Measurements from ENCODE around the gene TMEM253.

Gene TMEM253

DNA sequence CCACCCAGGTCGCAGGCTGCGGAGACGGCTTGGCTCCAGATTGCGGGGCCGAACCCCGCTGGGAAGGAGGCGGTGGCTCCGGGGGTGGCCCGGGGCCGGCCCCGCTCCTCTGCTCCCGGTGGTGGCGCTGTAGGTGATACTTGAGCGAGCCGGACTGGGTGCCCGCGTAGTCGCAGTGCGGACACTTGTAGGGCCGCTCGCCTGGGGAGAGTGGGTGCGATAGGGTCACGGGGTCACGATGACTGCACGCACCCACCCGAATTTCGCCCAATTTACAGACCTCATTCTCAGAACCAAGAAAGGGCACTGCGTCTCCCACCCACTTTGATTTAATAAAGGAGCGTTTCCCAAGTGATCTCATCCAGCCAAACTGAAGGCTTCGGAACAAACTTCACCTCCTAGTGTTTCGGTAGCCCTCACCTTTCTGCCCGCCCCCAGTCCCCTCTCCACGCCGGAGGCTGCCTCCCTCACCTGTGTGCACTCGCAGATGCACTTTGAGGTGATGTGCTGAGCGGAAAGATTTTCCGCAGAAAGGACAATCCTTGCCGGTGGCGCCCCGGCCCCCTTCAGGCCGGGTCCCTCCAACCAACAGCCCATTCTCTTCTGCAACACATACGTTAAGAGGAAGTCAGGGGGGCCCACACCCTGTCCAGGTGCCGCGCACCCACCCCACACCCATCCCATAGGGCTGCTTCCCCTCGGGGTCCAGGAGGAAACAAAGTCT lies 9.8 kb upstream of the TMEM253 start:
- no peak for DNase-seq

DNA sequence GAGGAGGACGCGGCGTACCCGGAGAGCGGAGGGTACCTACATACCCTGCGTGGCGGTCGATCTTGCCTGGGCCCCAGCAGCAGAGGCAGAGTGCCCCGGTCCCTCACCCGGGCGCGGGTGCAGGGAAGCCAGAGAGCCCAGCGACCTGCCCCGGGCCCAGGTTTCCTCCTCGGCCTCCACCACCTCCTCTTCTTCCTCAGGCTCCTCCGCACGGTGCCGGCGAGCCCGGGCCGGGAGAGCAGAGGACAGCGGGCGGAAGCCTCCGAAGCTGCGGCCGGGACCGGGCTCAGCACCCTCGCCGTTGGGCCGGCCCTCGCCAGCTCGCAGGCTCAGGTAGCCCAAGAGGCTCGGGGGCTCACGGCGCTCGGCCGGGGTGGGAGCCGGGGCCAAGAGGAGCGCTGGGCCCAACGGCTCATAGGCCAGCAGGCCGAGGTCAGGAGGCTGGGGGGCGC lies 9.0 kb upstream of the TMEM253 start:
- DNase-seq, result no peak

GRCh38 chr14:21092273-21093011 lies 8.4 kb upstream of the TMEM253 start:
- DNase-seq, result peak; percentile 84

DNA sequence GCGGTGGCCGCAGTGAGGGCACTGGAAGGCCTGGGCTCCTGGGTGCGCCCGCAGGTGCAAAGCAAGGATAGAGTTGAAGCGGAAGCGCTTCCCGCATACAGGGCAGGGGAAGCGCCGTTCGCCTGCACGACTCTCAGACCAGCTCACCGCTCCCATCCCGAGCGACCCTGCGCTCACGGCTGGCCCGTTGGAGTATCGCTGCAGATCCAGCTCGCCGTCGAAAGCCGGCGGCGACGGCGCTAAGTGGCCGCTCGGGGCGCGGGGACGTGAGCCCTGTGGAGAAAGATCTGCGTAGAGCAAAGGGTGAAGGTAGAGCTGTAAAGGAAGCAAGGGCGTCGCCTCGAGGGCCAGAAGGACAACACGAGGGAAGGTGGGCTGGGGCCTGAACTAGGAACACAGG lies 7.8 kb upstream of the TMEM253 start:
- no peak for DNase-seq

DNA sequence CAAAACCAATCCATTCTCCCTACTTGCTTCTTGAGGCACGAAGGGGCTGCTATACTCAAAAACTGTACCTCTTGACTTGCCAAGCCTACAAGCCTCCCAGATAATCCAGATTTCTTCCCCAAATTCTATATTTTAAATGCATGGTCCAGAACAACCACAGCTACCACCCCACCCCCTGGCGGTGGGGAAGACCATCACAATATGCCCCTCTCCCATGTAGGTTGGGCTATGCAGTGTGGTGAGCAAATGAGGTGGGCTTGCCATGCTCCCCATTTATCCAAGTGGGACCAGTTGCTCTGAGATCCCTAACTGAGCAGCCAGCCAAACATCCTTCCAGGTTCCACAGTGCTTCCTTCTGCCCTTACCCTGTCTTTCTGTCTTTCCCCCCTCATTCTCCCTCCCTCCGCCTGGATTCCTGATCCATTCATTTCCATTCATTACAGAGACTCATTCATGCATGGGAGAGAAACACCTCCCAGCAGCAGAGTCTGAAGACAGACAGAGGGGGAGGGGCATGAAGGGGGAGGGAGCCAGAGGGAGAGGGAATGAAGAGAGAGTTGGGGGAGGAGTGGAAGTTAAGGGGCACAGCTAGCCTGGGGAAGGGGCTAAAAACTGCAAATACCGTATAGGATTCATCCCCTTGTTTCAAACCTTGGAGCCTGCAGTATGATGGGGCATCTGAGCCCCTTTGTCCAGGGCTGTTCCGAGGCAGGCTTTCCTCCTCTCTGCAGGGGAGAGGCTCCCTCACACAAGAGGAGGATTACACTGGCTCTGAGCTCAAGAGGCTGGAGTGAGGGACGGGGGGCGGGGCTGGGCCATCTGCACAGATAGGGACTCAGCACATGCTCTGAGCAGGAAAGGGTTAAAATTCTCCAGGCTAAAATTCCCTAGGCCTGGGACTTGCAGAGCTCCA lies 6.8 kb upstream of the TMEM253 start:
- DNase-seq, result no peak

DNA sequence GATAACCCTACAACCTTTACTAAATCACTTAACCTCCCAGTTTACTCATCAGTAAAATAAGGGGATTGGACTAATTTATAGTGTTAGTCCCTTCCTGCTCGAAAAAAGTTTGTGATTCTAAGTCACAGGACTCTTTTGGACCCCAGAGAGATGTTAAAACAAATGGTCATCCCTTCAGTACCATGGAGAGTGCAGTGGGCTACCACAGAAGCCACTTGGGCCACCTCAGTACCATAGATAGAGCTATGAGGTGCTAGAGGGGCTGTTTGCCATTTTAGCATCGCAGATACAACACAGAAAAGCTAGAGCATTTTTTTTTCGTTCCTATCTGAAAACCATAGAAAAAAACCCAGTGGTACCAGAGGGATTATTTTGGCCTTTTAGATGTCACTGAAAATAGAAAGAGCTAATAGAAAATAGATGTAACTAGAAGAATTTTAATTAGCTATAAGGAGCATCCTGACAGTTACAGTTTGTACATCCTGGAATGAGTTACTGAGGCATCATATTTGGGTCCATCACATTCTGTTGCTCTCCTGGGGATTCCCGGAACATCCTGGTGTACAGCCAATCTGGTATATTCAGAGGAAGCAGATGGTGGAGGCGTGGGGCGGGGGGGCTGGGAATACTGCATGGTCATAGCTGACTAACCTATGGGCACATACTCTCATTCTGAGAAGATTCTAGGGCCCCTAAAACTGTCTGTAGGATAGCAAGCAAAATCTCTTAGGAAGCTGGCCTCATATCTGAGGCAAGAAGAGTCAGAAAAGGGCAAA lies 5.2 kb upstream of the TMEM253 start:
- DNase-seq, result no peak

DNA sequence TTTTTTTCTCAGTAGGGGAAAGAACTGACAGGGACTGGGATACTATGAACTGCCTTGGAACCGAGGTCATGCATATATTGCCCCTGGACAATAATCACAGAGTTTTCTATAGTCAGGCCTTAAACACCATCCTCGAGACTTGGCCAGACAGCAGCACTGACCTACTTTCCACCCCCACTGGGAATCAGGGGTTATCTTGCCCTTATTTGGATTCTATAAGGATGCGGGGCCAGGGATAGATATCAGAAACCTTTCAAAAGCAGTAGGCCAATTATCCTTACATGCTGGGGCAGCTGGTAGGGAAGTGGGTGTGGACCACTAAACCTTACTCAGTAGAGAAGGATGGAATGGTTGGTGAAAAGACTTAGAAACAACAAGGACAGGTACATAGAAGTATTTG lies 4.4 kb upstream of the TMEM253 start:
- no peak for DNase-seq

- DNase-seq, result no peak
Observed at GRCh38 chr14:21096978-21097635, 3.8 kb upstream of the TMEM253 start.

DNA sequence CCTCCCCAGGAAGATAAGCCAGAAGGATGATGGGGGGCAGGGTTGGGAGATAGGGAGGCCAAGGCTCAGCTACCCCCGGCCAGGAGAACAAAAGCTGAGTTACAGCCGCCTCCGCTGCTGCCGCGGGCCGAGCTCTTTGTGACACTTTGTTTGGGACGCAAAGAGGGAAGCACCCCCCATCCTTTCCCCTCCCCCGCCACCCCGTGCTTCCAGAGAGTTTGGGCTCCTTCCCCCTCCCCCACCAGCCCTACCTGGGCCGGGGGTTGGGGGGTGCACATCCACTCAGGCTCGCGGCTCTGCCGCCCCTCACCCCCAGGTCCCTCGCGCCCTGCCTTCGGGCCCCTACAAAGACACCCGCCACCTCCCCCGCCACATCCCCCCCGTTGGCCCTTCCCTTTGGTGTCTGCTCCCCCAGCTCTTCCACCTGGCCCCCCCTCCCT lies 3.2 kb upstream of the TMEM253 start:
- no peak for DNase-seq

- peak; percentile 20 for DNase-seq
Observed at GRCh38 chr14:21098076-21098891, 2.6 kb upstream of the TMEM253 start, which contains the start of gene ZNF219. Gene ZNF219 (minus strand): TSS chr14:21098655. CDS start chr14:21093591, 5,064 bp downstream.

- DNase-seq, result no peak
Observed at GRCh38 chr14:21098892-21099595, 1.8 kb upstream of the TMEM253 start.

DNA sequence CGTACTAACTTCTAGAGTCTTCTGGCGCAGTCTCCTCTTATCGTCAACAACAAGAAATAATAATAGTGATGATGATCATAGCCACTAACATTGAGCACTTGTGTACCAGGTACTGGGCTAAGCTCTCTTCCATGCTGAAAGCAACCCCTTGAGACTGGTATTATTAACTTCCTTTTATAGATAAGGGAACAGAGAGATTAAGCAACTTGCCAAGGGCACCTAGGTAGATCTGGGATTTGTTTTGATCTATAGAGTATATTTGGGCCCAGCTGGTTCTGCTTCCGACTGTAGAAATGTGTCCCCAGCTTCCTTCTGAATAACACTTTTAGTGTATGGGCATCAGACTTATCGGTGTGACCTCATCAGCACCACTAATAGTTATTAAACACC lies 1.3 kb upstream of the TMEM253 start:
- DNase-seq, result no peak

GRCh38 chr14:21101802-21102413 lies 1.0 kb downstream of the TMEM253 start:
- no peak for DNase-seq

GRCh38 chr14:21102521-21103410 lies 1.9 kb downstream of the TMEM253 start:
- DNase-seq, result no peak

DNA sequence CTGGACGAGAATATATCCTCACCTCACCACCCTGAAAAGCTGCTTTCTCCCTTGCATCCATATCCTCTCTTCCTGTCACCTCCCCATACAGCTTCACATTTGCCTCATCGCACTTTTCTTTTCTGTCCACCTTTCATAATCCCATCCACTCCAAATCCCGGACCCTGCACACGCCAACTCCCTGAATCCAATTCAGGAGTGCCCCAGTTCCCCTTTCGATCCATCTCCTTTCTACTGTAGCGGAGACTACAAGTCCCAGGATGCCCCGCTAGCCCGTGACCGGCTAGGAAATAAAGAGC lies 2.5 kb downstream of the TMEM253 start:
- no peak for DNase-seq

GRCh38 chr14:21103710-21104447 lies 3.0 kb downstream of the TMEM253 start:
- DNase-seq, result peak; percentile 94

- peak; percentile 55 for DNase-seq
Observed at GRCh38 chr14:21104448-21105060, 3.7 kb downstream of the TMEM253 start.

- no peak for DNase-seq
Observed at GRCh38 chr14:21105095-21105494, 4.2 kb downstream of the TMEM253 start.
